ENCODE data around the gene ZNF839. TPM values are rescaled to one million over a fixed set of nuclear protein-coding genes. Genes with fewer than 3 reads are reported as not detected.
"Not testable (repeated sequence)": the region's sequence is repeated elsewhere in the genome, so short reads cannot be mapped to it uniquely, and the experiment has no call there.

ZNF839 gene
- total RNA-seq, 1 experiment from 2014 or later, result 23.0 TPM

DNA sequence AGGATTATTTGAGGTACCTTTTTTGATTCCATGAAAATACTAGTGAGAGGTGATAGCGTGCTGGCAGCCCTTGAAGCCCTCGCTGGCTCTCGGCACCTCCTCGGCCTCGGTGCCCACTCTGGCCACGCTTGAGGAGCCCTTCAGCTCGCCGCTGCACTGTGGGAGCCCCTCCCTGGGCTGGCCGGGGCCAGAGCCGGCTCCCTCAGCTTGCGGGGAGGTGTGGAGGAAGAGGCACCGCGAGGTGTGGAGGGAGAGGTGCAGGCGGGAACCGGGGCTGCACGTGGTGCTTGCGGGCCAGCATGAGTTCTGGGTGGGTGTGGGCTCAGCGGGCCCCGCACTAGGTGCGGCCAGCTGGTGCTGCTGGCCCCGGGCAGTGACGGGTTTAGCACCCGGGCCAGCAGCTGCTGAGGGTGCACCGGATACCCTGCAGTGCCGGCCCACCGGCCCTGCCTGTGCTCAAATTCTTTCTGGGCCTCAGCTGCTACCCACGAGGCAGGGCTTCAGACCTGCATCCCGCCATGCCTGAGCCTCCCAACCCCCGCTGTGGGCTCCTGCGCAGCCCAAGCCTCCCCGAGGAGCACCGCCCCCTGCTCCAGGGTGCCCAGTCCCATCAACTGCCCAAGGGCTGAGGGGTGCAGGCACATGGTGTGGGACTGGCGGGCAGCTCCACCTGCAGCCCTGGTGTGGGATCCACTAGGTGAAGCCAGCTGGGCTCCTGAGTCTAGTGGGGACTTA is 21.9 kb upstream of the ZNF839 start:
- H3K4me3 Mint-ChIP-seq (ENCODE audit: unreplicated experiment), result no peak overlapping the region
- ChIA-PET POLR2A (no interaction called here), CTCF (interaction anchor here (0.6 to 1.3 kb wide), 3 partner anchors 16 to 143 kb away, joined by 3 to 4 read pairs (median 3); no protein-coding TSS in a partner anchor)

DNA sequence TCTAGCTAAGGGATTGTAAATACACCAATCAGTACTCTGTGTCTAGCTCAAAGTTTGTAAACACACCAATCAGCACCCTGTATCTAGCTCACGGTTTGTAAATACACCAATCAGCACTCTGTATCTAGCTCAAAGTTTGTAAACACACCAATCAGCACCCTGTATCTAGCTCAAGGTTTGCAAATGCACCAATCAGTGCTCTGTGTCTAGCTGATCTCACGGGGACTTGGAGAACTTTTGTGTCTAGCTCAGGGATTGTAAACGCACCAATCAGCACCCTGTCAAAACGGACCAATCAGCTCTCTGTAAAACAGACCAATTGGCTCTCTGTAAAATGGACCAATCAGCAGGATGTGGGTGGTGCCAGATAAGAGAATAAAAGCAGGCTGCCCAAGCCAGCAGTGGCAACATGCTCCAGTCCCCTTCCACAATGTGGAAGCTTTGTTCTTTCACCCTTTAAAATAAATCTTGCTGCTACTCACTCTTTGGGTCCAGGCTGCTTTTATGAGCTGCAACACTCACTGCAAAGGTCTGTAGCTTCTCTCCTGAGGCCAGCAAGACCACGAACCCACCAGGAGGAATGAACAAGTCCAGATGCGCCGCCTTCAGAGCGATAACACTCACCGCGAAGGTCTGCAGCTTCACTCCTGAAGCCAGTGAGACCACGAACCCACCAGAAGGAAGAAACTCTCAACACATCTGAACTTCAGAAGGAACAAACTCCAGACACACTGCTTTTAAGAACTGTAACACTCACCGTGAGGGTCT is 21.1 kb upstream of the ZNF839 start:
- BruUV-seq (replicated peaks); H3K27ac Mint-ChIP-seq (ENCODE audit: low read depth, unreplicated experiment); H3K27me3 Mint-ChIP-seq (ENCODE audit: insufficient read depth, unreplicated experiment); H3K4me3 Mint-ChIP-seq (ENCODE audit: unreplicated experiment); H3K36me3 Mint-ChIP-seq (ENCODE audit: insufficient read depth, unreplicated experiment); intact Hi-C loops (cut with micrococcal nuclease); DNase-seq (ENCODE audit: unreplicated experiment); H3K9me3 Mint-ChIP-seq (ENCODE audit: unreplicated experiment); POLR2A ChIA-PET: not testable (repeated sequence)
- CTCF ChIA-PET, result interaction anchor here (0.8 to 1.3 kb wide), 3 partner anchors 15 to 86 kb away, joined by 3 to 6 read pairs (median 4); no protein-coding TSS in a partner anchor
- H3K4me1 Mint-ChIP-seq (ENCODE audit: insufficient read depth, unreplicated experiment), result peaks cover 10% of the 10 kb centered on the region

More for the DNA sequence above, 21.9 kb upstream of the ZNF839 start:
- TF ChIP-seq, protein P1, sequence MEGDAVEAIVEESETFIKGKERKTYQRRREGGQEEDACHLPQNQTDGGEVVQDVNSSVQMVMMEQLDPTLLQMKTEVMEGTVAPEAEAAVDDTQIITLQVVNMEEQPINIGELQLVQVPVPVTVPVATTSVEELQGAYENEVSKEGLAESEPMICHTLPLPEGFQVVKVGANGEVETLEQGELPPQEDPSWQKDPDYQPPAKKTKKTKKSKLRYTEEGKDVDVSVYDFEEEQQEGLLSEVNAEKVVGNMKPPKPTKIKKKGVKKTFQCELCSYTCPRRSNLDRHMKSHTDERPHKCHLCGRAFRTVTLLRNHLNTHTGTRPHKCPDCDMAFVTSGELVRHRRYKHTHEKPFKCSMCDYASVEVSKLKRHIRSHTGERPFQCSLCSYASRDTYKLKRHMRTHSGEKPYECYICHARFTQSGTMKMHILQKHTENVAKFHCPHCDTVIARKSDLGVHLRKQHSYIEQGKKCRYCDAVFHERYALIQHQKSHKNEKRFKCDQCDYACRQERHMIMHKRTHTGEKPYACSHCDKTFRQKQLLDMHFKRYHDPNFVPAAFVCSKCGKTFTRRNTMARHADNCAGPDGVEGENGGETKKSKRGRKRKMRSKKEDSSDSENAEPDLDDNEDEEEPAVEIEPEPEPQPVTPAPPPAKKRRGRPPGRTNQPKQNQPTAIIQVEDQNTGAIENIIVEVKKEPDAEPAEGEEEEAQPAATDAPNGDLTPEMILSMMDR (IDR thresholded peaks at IDR 0.05; ENCODE audit: unreplicated experiment), result no peak
- peaks cover 6% of the 10 kb centered on the region for H3K36me3 Mint-ChIP-seq (ENCODE audit: insufficient read depth, unreplicated experiment)
- no peaks in the 10 kb centered on the region for H3K9me3 Mint-ChIP-seq (ENCODE audit: unreplicated experiment)
- no peak overlapping the region for H3K27ac Mint-ChIP-seq (ENCODE audit: low read depth, unreplicated experiment)
- no TSS peak for BruUV-seq (replicated peaks)
- no peak for DNase-seq (ENCODE audit: unreplicated experiment)
- intact Hi-C loops (cut with micrococcal nuclease), result no loop called here
- no peaks in the 10 kb centered on the region for H3K27me3 Mint-ChIP-seq (ENCODE audit: insufficient read depth, unreplicated experiment)
- H3K4me1 Mint-ChIP-seq (ENCODE audit: insufficient read depth, unreplicated experiment), result peaks cover 6% of the 10 kb centered on the region

DNA sequence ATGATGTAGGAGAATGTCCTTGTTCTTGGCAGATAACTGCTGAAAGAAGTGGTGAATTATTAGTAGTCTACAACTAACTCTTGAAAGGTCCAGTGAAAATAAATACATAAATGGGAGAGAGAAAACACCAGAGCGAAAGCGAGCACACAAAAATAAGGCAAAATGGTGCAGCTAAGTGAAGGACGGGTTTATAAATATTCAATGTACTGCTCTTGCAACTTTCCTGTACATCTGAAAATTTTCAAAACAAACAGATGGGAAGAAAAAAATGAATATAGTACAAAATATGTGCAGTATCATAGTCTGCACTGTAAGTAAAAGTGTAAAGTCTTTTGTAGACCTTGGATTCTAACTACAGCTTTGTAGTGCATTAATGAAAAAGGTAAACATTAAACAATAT is 15.9 kb upstream of the ZNF839 start:
- DNase-seq (ENCODE audit: unreplicated experiment), result no peak
- Mint-ChIP-seq H3K4me3 (ENCODE audit: unreplicated experiment) (peak overlapping the region; percentile 55), H3K36me3 (ENCODE audit: insufficient read depth, unreplicated experiment) (peaks cover 13% of the 10 kb centered on the region), H3K4me1 (ENCODE audit: insufficient read depth, unreplicated experiment) (peaks cover 7% of the 10 kb centered on the region), H3K9me3 (ENCODE audit: unreplicated experiment) (no peaks in the 10 kb centered on the region), H3K27me3 (ENCODE audit: insufficient read depth, unreplicated experiment) (no peaks in the 10 kb centered on the region), H3K27ac (ENCODE audit: low read depth, unreplicated experiment) (peak overlapping the region; percentile 2)
- TF ChIP-seq, protein P1 (IDR thresholded peaks at IDR 0.05; ENCODE audit: unreplicated experiment), result no peak
- ChIA-PET POLR2A (interaction anchor here (1.1 to 3.6 kb wide), 8 partner anchors 9 to 48 kb away, joined by 3 to 29 read pairs (median 8); no protein-coding TSS in a partner anchor), CTCF (interaction anchor here (0.6 to 1.5 kb wide), 8 partner anchors 10 to 343 kb away, joined by 3 to 5 read pairs (median 4); no protein-coding TSS in a partner anchor)
- BruUV-seq (replicated peaks), result no TSS peak
- intact Hi-C loops (cut with micrococcal nuclease), result no loop called here

DNA sequence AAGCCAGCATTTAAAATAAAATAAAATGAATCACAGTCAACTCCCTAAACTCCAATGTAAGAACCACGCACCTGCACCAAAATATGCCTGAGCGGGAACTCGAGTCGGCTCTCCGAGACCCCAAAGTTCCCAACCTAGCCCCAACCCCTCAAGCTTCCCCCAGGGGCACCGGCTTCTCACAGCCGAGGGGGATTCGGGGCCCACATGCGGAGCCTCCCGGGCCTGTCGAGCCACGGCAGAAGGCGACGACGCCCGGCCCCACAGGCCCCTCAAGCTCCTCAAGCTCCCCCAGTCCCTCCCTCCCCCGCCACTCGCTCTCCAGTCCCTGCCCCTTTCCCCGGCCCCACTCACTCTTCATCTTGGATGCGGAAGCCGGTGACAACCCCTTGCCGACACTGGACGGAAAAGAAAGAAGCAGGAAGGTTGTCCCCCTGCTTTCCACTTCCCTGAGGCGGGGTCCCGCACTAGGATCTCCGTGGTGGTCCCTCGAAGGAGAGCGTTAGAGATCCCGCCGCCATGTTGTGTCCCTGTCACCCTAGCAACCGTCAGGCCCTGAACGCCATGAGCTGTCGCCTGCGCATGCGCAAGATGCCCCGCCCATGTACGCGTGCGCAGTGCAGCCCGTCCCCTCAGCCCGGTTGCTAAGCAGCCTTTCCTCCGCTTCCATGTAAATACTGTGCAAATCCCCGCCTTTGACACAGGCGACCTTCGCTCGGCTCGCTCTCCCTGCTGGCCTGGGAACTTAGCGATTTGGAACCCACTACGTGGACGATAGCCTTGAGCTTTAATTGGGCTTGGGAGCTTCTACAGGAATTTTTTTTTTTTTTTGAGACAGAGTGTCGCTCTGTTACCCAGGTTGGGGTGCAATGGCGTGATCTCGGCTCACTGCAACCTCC is 14.7 kb upstream of the ZNF839 start, which contains the start of gene MOK:
Gene MOK (minus strand): TSS at position 554 of the 896 bp plus-strand sequence. CDS start 196 bp downstream, at position 358.
- TF ChIP-seq, protein P1 (IDR thresholded peaks at IDR 0.05; ENCODE audit: unreplicated experiment), result no peak
- no peaks in the 10 kb centered on the region for H3K9me3 Mint-ChIP-seq (ENCODE audit: unreplicated experiment)
- peak within 1 kb of the TSS; percentile 87 for H3K4me3 Mint-ChIP-seq (ENCODE audit: unreplicated experiment)
- peak; percentile 96 for DNase-seq (ENCODE audit: unreplicated experiment)
- no TSS peak for BruUV-seq (replicated peaks)
- H3K36me3 Mint-ChIP-seq (ENCODE audit: insufficient read depth, unreplicated experiment), result peaks cover 13% of the 10 kb centered on the region
- peaks cover 7% of the 10 kb centered on the region for H3K4me1 Mint-ChIP-seq (ENCODE audit: insufficient read depth, unreplicated experiment)
- no peaks in the 10 kb centered on the region for H3K27me3 Mint-ChIP-seq (ENCODE audit: insufficient read depth, unreplicated experiment)
- POLR2A ChIA-PET, result interaction anchor here (0.6 to 3.6 kb wide), 16 partner anchors 9 to 357 kb away, joined by 3 to 29 read pairs (median 4); partner anchors contain the start of gene WDR20
- intact Hi-C loops (cut with micrococcal nuclease), result loop anchor here (1.0 kb wide), 1 partner anchor 70 kb away; no protein-coding TSS in a partner anchor
- H3K27ac Mint-ChIP-seq (ENCODE audit: low read depth, unreplicated experiment), result peak within 1 kb of the TSS; percentile 99
- CTCF ChIA-PET, result interaction anchor here (0.6 to 1.5 kb wide), 12 partner anchors 9 to 573 kb away, joined by 3 to 4 read pairs (median 3); no protein-coding TSS in a partner anchor

Data from MCF 10A (cell line).